A673 (cell line): Measurements from ENCODE around the gene XRCC6. TPM values are rescaled to one million over a fixed set of nuclear protein-coding genes. Genes with fewer than 3 reads are reported as not detected.

Experiments used
- BruUV-seq: library from RNA; stranded (reverse); fragments of 400-500 nt; replicated peaks from 2 replicates; lab custom pipeline; 2021; lab: Mats Ljungman, UMichigan
- CTCF ChIA-PET: fragments of 300-600 bp; sonication (Branson Sonifier 250); formaldehyde crosslinking; loops from one replicate; lab custom pipeline; 2022; ENCODE audit warnings: antibody characterized with exemption; lab: Charles Lee
- POLR2A ChIA-PET: fragments of 300-600 bp; sonication (Branson Sonifier 250); formaldehyde crosslinking; loops from one replicate; lab custom pipeline; 2022; ENCODE audit warnings: antibody characterized with exemption; ENCODE audit not compliant: low non-redundant PET; lab: Charles Lee
- DNase-seq: peaks from one replicate; pipeline ENCODE4 v3.0.0-alpha.2; 2015; ENCODE audit warnings: low spot score
- H3K27ac ChIP-seq: fragments of 200-600 bp; sonication (generic); 2 replicates; pipeline ENCODE4 v1.5.1; 2016; ENCODE audit warnings: mixed run types, low read depth, mild to moderate bottlenecking, mixed read lengths, antibody characterized with exemption, low read length; ENCODE audit not compliant: poor library complexity, severe bottlenecking
- H3K27me3 ChIP-seq: fragments of 200-600 bp; sonication (generic); replicated peaks from 2 replicates; pipeline ENCODE4 v1.6.1; 2017; ENCODE audit warnings: mixed run types, low read depth, mild to moderate bottlenecking, mixed read lengths, antibody characterized with exemption, low read length; ENCODE audit not compliant: insufficient read depth, poor library complexity
- H3K36me3 ChIP-seq: fragments of 200-600 bp; sonication (generic); 2 replicates; pipeline ENCODE4 v1.6.1; 2016; ENCODE audit warnings: mixed run types, mild to moderate bottlenecking, mixed read lengths, antibody characterized with exemption, low read length; ENCODE audit not compliant: insufficient read depth, poor library complexity, severe bottlenecking
- H3K4me1 ChIP-seq: fragments of 200-600 bp; sonication (generic); 2 replicates; pipeline ENCODE4 v1.6.1; 2017; ENCODE audit warnings: mixed run types, mild to moderate bottlenecking, mixed read lengths, antibody characterized with exemption, low read length; ENCODE audit not compliant: insufficient read depth, poor library complexity, severe bottlenecking
- H3K4me3 ChIP-seq: fragments of 200-600 bp; sonication (generic); 2 replicates; pipeline ENCODE4 v1.5.1; 2016; ENCODE audit warnings: low read depth, mixed run types, mild to moderate bottlenecking, mixed read lengths, low read length; ENCODE audit not compliant: poor library complexity, severe bottlenecking
- H3K9me3 ChIP-seq: fragments of 200-600 bp; sonication (generic); 2 replicates; pipeline ENCODE4 v1.6.1; 2016; ENCODE audit warnings: mixed run types, low read depth, mild to moderate bottlenecking, mixed read lengths, antibody characterized with exemption, low read length; ENCODE audit not compliant: poor library complexity, severe bottlenecking
- CTCF ChIP-seq: fragments of 300-800, 200-600 bp; sonication (generic); conservative IDR thresholded peaks from 2 replicates; pipeline ENCODE4 v1.5.1; 2017; ENCODE audit warnings: low read depth, mild to moderate bottlenecking, antibody characterized with exemption, low read length, moderate library complexity, mixed read lengths
- EZH2 ChIP-seq: fragments of 200-600 bp; sonication (generic); IDR thresholded peaks from 2 replicates; pipeline ENCODE4 v1.6.1; 2017; ENCODE audit warnings: borderline replicate concordance, low read depth, mild to moderate bottlenecking, mixed read lengths, antibody characterized with exemption, low read length; ENCODE audit not compliant: poor library complexity, severe bottlenecking
- intact Hi-C: fragments of 100-400 bp; cut with micrococcal nuclease; formaldehyde crosslinking; loops from one replicate; pipeline ENCODE4 v1.10.0; 2022; ENCODE audit not compliant: unreplicated experiment
- total RNA-seq: library from RNA; stranded (reverse); gene quantifications from 2 replicates; pipeline ENCODE4 v1.2.3, GENCODE V29; 2021

The XRCC6 gene
- total RNA-seq, 1 experiment from 2014 or later: 558 TPM

DNA sequence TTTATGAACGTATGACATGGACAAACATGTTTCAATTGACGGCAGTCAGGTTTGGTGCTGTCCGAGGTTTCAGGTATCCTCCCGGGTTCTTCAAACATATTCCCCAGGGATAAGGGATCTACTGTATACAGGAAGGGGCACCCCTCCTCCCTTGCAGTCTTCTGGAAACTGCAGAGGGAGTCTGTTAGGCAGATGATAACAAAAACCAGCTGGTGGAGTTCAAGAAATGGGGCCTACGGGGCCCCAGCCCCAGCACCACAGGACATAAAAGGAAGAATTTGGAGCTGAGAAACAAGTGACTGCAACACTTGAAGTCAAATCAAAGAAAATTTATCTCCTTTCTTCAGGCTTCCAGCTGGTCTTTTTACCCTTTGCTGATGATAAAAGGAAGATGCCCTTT, 35.5 kb downstream of the XRCC6 start:
- peak; percentile 65 for DNase-seq
- Histone ChIP-seq H3K36me3 (peaks cover 94% of the 10 kb centered on the region), H3K4me1 (peaks cover 15% of the 10 kb centered on the region), H3K27ac (peak overlapping the region; percentile 81), H3K9me3 (no peaks in the 10 kb centered on the region), H3K4me3 (no peak overlapping the region), H3K27me3 (no peaks in the 10 kb centered on the region)
- ChIA-PET POLR2A (no interaction called here), CTCF (interaction anchor here (1.0 kb wide), 1 partner anchor 10 kb away, joined by 3 read pairs; no protein-coding TSS in a partner anchor)
- intact Hi-C loops: no loop called here
- BruUV-seq: no TSS peak
- no peak for TF ChIP-seq EZH2
- TF ChIP-seq CTCF: no peak

GRCh38 chr22:41657709-41658108, 36.6 kb downstream of the XRCC6 start:
- intact Hi-C loops: no loop called here
- H3K4me1 ChIP-seq: peaks cover 15% of the 10 kb centered on the region
- ChIA-PET POLR2A (no interaction called here), CTCF (no interaction called here)
- H3K27ac ChIP-seq: peak overlapping the region; percentile 57
- H3K4me3 ChIP-seq: no peak overlapping the region
- H3K9me3 ChIP-seq: no peaks in the 10 kb centered on the region
- BruUV-seq: no TSS peak
- no peaks in the 10 kb centered on the region for H3K27me3 ChIP-seq
- no peak for TF ChIP-seq CTCF
- no peak for TF ChIP-seq EZH2
- DNase-seq: no peak
- peaks cover 94% of the 10 kb centered on the region for H3K36me3 ChIP-seq

- BruUV-seq: no TSS peak
- H3K9me3 ChIP-seq: no peaks in the 10 kb centered on the region
- H3K27me3 ChIP-seq: no peaks in the 10 kb centered on the region
- POLR2A ChIA-PET: interaction anchor here (0.5 kb wide), 1 partner anchor 531 kb away, joined by 3 read pairs; no protein-coding TSS in a partner anchor
- TF ChIP-seq CTCF (no peak), EZH2 (no peak)
- intact Hi-C loops: no loop called here
- no peak for DNase-seq
- H3K36me3 ChIP-seq: peaks cover 93% of the 10 kb centered on the region
- peaks cover 15% of the 10 kb centered on the region for H3K4me1 ChIP-seq
- no peak overlapping the region for H3K27ac ChIP-seq
- CTCF ChIA-PET: no interaction called here
- no peak overlapping the region for H3K4me3 ChIP-seq
These were observed 37.8 kb downstream of the XRCC6 start for GRCh38 chr22:41658869-41659268.
